Anterior cingulate cortex (tissue), 58 donors: ENCODE results near the gene PVALB.

Experiments used
- DNase-seq, 58 donors: peaks; one replicate each; lab custom pipeline; 2025; lab: John Stamatoyannopoulos, UW

PVALB gene

GRCh38 chr22:36815558-36816338 lies 1.1 kb downstream of the PVALB start:
- DNase-seq: no peak

GRCh38 chr22:36814801-36815200 lies 2.0 kb downstream of the PVALB start:
- no peak for DNase-seq

DNA sequence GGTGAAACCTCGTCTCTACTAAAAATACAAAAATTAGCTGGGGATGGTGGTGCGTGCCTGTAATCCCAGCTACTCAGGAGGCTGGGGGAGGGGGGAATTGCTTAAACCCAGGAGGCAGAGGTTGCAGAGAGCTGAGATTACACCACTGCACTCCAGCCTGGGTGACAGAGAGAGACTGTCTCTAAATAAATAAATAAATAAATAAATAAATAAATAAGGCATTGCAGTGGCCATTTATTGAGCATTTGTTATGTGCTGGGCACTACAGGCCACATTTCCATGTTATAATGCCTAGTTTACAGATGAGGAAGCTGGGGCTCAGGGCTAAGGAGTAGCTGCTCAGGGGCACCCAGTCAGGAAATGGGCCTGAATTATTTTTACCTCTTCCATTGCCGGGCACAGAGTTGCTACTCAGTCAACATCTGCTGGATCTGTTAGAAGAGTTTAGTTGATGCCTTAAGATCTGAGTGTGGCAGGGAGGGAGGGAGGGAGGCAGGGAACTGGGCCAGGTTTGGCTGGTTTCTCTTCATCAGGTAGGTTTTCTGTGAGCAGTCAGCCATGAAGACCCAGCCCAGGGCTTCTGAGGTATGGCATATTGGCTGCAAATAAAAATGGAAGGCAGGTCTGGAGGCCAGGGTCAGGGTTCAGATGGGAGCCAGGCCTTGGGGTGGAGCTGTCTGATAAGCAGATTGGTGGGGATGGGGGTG lies 5.6 kb downstream of the PVALB start:
- no peak for DNase-seq

DNA sequence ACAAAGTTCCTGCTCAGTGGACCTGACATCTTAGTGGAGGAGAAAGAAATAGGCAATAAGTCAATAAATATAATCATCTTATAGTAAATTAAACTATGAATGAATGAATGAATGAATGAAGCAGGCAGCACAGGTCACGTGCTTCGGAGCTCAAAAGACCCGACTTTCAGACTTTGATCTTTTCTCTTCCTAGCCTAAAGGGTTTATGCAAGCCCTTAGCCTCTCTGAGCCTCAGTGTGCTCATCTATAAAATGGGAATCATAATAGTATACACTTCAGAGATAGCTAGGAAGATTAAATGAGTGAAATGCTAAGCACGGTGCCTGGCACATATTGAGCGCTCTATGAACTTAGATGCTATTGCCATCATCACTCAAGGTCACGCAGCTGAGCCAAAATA lies 7.5 kb downstream of the PVALB start:
- DNase-seq: no peak

DNA sequence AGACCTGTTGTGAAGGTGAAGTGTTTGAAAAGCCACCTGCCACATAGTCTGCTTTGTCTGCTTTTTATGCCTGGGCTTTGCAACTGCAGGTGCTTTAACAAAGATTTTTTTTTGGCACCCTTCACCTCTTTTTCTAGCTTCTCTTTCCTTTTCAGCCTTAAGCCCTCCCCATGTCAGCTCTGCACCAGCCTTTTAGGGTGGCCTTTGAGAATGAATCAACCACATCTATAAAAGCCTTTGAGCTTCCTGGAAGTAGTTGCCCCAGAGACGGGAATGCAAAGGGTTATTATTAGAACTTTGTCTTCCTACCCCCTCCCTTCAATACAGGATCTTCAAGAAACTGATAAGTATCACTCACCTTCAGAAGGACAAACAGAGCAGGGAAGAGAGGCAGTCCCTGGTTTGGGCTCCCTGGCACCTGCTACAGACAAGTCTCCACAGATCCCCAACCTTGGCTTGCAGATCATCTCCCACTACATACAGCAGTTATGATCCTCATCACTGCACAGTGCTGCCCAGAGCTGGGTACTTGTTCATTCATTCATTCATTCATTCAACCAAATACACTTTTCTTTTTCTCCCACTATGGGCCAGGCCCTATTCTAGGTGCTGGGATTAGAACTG lies 8.0 kb downstream of the PVALB start:
- DNase-seq: no peak

- DNase-seq: no peak
These were observed 9.2 kb downstream of the PVALB start for GRCh38 chr22:36807627-36808026.

DNA sequence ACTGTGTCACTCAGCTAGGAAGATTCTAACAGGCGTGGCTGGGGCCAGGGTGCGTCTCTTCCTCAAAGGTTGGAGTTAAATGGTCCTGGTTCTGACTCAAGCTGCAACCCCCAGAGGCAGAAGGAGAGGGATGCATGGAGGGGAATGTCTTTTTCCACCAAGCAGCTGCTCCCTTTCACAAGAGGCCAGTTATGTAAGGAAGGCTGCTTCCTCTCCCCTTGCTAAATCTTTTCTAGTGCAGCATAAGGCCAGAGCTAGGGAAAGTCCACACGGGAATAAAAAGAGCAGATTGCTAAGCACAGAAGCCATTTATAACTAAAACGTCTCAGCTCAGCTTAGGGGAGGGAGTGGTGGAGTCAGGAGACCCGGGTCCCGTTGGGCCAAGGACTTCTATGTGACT lies 10.0 kb downstream of the PVALB start:
- no peak for DNase-seq

DNA sequence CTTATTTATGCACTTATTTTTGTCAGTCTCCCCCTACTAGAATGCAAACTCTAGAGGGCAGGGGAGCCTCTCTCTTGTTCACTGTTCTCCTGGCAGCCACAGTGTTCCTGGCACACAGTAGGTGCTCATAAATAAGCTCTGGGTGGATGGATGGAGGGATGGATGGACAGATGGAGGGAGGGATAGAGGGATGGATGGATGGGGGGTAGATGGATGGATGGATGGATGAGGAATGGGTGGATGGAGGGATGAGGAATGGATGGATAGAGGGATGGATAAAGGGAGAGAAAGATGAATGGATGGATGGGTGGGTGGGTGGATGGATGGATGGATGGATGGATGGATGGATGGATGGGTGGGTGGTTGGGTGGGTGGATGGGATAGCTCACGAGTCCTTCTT lies 13.5 kb downstream of the PVALB start:
- DNase-seq: no peak

DNA sequence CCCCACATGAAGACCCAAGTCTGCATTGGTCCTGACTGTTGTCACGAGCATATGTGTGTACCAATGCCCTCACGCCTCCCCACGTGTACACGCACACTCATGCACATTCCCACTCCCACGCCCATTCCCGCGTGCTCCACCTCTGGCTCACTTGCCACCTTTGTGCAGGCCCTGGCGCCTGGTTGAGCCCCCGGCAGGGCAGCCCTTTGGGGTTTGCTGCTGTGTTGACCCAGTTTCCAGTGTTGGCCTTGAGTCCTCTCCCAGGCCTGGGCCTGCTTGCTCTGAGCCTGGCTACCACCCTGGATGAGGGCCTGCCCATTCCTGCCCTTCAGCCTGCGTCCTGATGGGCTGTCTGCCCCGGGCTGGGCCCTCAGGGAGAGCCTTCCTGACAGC lies 18.2 kb downstream of the PVALB start:
- no peak for DNase-seq

- DNase-seq: no peak
These were observed 18.7 kb downstream of the PVALB start for GRCh38 chr22:36797911-36798673.

DNA sequence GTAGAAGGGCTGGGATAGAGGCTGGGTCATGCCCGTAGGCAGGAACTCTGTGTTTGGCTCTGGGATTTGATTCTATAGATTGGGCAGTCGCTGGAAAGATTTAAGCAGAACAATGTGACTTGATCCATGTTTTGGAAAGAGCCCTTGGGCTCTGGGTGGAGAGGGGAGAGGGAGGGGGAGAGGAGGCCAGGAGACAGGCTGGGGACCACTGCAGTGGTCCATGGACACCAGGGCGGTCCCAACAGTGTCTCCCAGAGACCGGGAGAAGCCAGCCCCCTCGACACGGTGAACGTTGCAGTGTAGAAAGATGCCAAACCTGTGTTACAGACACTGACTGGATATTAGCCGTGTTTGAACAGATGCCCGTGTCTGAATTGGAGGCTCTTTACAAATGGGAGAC lies 19.5 kb downstream of the PVALB start:
- DNase-seq: no peak

DNA sequence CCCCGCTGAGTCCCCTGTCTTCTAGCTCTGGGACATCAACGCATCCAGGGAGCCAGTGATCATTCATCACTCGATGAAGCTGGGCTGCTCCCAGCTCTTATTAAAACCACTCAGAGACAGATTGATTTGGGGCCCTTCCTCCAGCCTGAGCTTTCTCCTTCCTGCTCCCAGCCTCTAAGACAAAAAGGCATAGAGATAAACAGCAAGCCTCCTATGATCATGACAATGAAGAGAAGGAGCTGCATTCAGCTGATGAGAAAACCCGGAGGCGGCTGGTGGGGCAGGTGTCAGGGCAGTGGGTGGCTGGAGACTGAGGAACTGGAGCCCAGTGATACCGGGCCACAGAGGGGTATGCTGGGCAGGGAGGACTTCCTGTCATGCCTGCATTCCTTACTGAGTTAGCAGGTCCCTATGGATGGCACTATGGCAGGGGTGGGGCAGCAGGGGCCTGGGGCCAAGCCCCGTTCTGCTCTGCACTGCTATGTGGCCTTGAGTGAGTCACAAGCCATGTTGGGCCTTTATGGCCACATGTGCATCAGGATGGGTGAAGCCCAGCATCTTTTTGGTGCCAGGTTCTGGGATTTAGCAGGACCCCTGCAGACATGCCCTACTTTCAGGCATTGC lies 20.2 kb downstream of the PVALB start:
- DNase-seq: no peak

DNA sequence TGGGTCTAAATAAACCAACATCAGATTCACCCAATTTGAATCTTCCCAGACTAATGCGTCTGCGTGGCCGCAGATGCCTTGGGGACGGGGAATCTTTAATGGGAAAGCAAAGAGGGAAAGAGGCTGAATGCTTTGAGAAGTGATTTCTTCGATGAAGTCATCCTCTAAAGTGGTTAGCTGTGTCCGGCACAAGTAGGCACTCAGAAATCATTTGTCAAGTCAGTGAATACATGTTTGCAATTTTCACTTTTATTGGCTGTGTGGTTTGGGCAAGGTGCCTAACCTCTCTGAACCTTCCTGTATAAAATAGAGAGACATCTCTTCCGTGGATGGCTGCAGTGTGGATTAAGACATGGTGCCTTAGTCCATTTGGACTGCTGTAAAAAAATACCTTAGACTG lies 21.2 kb downstream of the PVALB start:
- no peak for DNase-seq

DNA sequence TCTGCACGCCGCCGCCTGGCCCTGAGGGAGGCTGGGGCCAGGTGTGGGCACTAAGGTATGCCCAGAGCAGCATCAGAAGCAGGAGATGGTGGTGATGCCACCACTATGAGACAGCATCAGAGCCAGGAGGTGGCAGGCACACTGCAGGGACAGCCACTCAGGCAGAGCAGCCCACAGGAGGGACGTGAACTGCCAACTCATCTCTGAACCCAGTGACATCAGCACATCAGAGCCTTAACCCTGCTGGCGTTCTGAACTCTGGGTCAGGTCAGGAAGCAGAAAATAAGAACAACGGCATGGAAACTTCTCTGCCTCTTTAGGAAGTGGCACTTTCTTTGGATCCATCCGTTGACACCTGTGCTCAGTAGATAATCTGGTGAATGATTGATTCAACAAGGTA lies 26.2 kb downstream of the PVALB start:
- no peak for DNase-seq

- DNase-seq: no peak
These were observed 29.4 kb downstream of the PVALB start for GRCh38 chr22:36787204-36787988.

DNA sequence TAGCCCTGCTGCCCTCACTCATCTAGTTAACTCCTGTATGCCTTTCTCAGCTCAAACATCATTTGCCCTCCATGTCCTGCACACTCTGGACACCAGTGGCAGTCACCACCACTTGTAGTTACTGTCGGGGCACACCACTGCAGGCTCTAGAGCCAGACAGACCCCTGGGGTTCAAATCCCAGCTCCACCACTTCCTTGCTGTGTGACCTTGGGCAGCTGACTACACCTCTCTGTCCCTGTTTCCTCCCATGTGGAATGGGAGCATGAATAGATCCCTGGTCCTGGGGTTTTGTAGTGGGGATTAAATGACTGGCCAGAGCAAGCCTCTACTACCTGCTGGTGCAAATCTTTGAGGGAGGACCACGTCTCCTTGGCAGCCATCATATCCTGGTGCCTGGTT lies 33.1 kb downstream of the PVALB start:
- no peak for DNase-seq

DNA sequence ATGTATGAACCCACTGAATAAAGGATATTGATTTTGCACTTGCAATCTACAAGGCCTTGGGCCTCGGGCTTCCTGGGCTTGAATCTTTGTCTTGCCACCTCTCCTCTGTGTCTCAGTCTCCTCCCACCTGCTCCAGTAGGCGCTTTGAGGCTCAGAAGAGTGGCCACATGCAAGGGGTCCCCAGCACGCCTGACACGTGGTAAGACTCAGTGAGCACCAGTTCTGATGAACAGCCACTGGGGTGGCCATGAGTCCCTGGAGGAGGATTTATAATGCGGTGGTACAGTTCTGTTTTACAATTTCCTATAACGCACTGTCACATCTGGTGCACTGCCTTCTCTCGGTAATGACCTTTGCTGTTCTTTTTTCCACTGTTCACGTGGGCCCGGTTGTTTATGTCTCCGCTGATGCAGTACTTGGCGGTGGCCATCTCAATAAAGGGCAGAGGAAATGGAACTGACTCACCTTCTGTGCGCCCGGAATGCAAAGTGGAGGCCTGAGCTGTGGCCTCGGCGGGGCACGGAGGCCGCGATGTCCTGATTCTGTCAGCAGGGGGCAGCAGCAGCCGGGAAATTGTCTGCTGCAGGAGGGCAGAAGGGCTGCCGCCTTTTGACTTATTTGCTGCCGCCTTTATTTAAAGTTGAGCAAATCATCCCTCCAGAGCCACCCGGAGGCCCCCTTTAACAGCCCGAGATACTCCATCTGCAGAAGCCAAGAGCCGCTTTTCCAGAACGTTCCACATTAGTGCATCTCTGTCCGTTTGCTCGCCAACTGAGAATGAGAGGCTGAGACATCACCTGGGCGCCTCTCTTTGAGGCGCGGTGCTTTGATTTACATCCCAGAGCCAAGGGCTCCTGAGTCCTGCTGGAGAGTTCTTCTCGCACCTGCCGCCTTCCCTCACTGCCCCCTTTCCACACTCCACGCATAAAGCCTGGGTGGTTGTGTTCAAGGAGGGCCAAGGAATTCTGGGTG lies 34.9 kb downstream of the PVALB start:
- DNase-seq: peak in 57 of 58 donors; percentile 12 to 82 (median 54)

GRCh38 chr22:36778020-36778419 lies 38.8 kb downstream of the PVALB start:
- DNase-seq: no peak
